ENCODE results near the gene PTF1A.
"Not testable (repeated sequence)": the region's sequence is repeated elsewhere in the genome, so short reads cannot be mapped to it uniquely, and the experiment has no call there.

The PTF1A gene

DNA sequence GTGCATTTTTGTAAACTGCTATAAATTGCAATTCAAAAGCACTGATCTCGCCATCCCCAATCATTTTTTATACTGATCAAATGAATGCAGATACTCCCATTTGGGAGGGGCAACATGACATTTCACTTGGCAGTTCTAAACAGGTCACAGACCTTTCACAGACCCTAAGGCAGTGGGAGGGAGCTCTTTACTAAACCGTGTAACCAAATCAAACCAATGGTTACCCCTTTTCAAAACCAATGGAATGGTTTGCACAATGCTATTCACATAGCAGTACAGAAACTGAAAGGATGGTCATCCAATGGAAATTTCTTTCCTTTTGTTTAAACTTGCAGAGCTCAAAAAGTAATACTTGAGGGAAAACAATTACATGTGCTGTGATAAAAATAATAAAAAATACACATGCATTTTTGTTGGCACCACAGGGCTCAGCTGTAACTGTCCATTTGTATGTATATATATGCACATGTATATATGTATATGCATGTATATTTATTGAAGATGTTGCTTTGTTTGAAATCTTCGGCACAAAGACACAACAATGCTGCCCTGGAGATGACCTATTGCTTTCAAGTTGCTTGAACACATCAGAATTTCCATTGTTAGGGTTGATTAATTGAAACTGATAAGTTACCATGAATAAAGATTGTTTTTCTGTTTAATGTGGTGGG lies 14.0 kb downstream of the PTF1A start:
- no peak for DNase-seq

DNA sequence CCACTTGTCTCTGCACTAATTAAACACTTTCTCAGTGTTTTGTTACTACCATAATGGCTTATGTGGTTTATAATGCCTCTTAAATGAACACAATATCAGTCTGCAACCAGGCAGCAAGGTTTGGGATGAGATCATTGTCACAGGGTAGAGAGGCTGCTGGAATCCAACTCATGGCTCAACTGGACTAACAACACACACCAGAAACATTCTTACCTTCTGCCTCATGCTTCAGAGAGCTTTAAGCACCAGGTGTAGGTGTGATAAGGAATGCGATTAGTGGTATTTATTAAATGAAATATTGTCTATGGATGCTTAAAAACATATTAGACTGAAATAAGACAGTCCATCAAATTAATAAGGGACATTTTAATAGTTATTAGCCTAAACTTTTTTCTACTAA lies 25.4 kb downstream of the PTF1A start:
- DNase-seq: no peak

DNA sequence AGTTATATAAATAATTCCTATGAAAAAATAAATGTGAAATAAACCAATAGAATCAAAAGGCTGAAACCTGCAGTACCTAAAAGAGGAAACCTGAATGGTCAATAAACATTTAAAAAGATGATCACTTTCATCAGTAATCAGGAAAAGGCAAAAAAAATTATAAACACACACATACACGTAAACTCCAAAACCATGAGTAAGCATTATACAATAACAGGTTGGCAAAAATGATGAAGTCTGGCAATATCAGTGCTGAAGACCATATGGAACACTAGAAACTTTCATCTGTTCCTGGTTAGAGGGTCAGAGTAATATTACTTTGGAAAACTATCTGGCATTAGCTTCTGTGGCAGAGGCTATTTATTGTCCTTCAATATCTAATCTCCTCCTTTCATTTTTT lies 38.5 kb downstream of the PTF1A start:
- DNase-seq: no peak

DNA sequence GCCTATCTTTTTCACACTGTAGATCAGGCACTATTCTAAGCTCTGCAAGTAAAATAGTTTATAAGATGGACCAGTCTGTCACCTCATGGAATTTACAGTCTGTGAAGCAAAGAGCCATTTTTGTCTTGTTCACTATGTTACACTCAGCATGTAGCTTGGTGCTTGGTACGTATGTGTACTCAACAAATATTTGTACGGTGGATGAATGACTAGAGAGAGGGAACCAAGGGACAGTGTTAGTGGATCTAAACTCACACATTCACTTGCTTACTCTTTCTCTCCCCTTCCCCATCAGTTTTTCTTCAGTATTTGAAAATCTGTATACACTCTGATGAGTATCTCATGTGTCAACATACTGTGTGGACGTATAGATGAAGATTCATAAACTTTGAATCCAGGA lies 45.9 kb downstream of the PTF1A start:
- no peak for DNase-seq

DNA sequence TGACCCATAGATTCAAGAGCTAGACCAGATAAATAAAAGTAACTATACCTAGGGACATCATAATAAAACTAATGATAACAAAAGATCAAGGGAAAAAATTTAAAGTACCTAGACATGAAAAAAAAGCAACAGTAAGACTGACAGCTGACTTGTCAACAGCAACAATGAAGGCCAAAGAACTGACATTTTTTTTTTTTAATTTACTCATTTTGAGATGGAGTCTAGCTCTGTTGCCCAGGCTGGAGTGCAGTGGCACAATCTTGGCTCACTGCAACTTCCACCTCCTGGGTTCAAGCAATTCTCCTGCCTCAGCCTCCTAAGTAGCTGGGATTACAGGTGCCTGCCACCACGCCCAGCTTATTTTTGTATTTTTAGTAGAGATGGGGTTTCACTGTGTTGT lies 49.7 kb downstream of the PTF1A start:
- not testable (repeated sequence) for DNase-seq

Measured in NCI-H2029 (cell line).